Measurements from ENCODE around the gene FOXC2. TPM values are rescaled to one million over a fixed set of nuclear protein-coding genes. Genes with fewer than 3 reads are reported as not detected.
"Not testable (repeated sequence)": the region's sequence is repeated elsewhere in the genome, so short reads cannot be mapped to it uniquely, and the experiment has no call there.

The FOXC2 gene
- total and polyA plus RNA-seq, 2 donors (not counting 1 experiment from before 2014, with no cell fraction given) = 0.50 to 1.1 TPM

DNA sequence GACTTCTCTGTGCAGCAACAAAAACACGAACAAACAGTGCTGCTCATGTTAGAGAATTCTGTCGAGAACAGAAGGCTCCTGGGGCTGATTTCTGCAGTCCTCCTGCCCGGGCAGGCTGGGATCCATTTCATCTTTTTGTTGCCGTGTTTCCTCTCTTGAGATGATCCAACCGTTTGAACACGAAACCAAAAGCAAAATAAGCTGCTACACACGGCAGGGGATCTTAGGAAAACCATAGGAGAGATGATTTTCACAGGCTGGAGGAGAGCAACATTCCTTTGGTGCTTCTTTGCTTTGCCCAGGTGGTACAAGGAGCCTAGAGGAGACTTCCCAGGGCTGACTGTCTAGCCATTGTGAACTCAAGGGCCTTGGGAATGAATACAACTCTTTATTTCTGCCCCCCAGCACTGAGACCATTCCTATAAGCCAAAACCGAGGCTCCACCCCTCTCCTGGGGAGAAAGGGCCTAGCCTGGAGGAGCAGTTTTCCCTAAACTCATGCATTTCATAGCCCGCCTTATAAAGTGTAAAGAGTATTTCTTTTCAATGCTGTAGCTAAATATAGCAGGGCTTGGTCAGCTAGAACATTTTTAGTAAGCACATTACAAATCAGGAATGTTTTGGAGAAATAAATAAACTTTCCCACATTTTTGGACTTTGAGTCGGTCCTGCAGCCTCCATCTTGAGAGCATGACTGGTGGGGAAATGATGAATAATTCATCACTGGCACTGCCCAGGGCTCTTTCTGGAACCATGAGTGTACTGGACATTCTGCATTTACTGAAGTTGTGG is 19.4 kb downstream of the FOXC2 start:
- H3K4me3 ChIP-seq (replicated peaks in 1 of 4; ENCODE audit: control extremely low read depth in 1 of 4, insufficient read depth in 1 of 4, low read depth in 3 of 4, low read length in 4 of 4) = peak overlapping the region in 2 of 4 experiments; percentile 12 to 14
- peak overlapping the region; percentile 36 for H2AFZ ChIP-seq (ENCODE audit: low read length)
- H3K9ac ChIP-seq (ENCODE audit: insufficient read depth, low read length) = peak overlapping the region; percentile 54
- H3K9me3 ChIP-seq (ENCODE audit: control insufficient read depth, insufficient read depth, low read depth, low read length) = no peaks in the 10 kb centered on the region
- peak overlapping the region; percentile 97 for H3K27ac ChIP-seq (ENCODE audit: insufficient read depth, low read length)
- TF ChIP-seq EZH2 (IDR thresholded peaks at IDR 0.05; ENCODE audit: low read length, missing control alignments) (no peak), CTCF (conservative IDR thresholded peaks at IDR 0.05 in 1 of 2, IDR thresholded peaks at IDR 0.05 in 1 of 2; ENCODE audit: low read depth in 1 of 2, low read length in 2 of 2) (no peak)
- H3K79me2 ChIP-seq (ENCODE audit: control insufficient read depth, insufficient read depth, low read length) = peaks cover 29% of the 10 kb centered on the region
- no peaks in the 10 kb centered on the region for H4K20me1 ChIP-seq (ENCODE audit: control insufficient read depth, extremely low read depth, insufficient read depth, low read length)
- peak; percentile 91 to 92 for DNase-seq (ENCODE audit: low read depth in 2 of 2)
- H3K27me3 ChIP-seq (ENCODE audit: control insufficient read depth, insufficient read depth, low read length) = no peaks in the 10 kb centered on the region
- H3K4me1 ChIP-seq (ENCODE audit: control insufficient read depth, extremely low read depth, insufficient read depth, low read length) = peaks cover 45% of the 10 kb centered on the region
- H3K4me2 ChIP-seq (ENCODE audit: extremely low read depth, insufficient read depth, low read length) = peak overlapping the region; percentile 83
- peaks cover 4% of the 10 kb centered on the region for H3K36me3 ChIP-seq (ENCODE audit: control insufficient read depth, insufficient read depth, low read length)

DNA sequence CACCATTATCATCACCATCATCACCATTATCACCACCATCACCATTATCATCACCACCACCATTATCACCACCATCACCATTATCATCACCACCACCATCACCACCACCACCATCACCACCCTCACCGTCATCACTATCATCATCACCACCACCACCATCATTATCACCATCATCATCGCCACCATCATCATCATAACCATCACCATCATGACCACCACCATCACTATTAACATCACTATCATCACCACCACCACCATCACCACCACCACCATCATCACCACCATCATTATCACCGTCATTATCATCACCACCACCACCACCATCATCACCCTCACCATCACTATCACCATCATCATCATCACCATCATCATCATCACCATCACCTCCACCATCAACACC is 20.9 kb downstream of the FOXC2 start:
- TF ChIP-seq EZH2 (IDR thresholded peaks at IDR 0.05; ENCODE audit: low read length, missing control alignments) (no peak), CTCF (conservative IDR thresholded peaks at IDR 0.05 in 1 of 2, IDR thresholded peaks at IDR 0.05 in 1 of 2; ENCODE audit: low read depth in 1 of 2, low read length in 2 of 2) (no peak)
- Histone ChIP-seq H3K4me2 (ENCODE audit: extremely low read depth, insufficient read depth, low read length) (no peak overlapping the region), H3K9ac (ENCODE audit: insufficient read depth, low read length) (no peak overlapping the region), H3K27me3 (ENCODE audit: control insufficient read depth, insufficient read depth, low read length) (no peaks in the 10 kb centered on the region), H3K4me1 (ENCODE audit: control insufficient read depth, extremely low read depth, insufficient read depth, low read length) (peaks cover 45% of the 10 kb centered on the region), H3K27ac (ENCODE audit: insufficient read depth, low read length) (no peak overlapping the region), H3K9me3 (ENCODE audit: control insufficient read depth, insufficient read depth, low read depth, low read length) (no peaks in the 10 kb centered on the region), H2AFZ (ENCODE audit: low read length) (no peak overlapping the region), H4K20me1 (ENCODE audit: control insufficient read depth, extremely low read depth, insufficient read depth, low read length) (no peaks in the 10 kb centered on the region), H3K79me2 (ENCODE audit: control insufficient read depth, insufficient read depth, low read length) (peaks cover 14% of the 10 kb centered on the region), H3K36me3 (ENCODE audit: control insufficient read depth, insufficient read depth, low read length) (peaks cover 4% of the 10 kb centered on the region), H3K4me3 (replicated peaks in 1 of 4; ENCODE audit: control extremely low read depth in 1 of 4, insufficient read depth in 1 of 4, low read depth in 3 of 4, low read length in 4 of 4) (no peak overlapping the region)
- DNase-seq (ENCODE audit: low read depth in 2 of 2) = no peak

DNA sequence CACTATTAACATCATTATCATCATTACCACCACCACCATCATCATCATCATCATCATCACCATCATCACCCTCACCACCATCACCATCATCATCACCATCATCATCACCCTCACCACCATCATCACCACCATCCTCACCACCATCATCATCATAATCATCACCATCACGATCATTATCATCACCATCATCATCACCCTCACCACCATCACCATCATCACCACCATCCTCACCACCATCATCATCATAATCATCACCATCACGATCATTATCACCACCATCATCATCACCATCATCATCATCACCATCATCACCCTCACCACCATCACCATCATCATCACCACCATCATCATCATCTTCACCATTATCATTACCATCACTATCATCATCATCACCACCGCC is 21.3 kb downstream of the FOXC2 start:
- not testable (repeated sequence) for H2AFZ ChIP-seq (ENCODE audit: low read length); H3K4me2 ChIP-seq (ENCODE audit: extremely low read depth, insufficient read depth, low read length); DNase-seq (ENCODE audit: low read depth in 2 of 2); H3K36me3 ChIP-seq (ENCODE audit: control insufficient read depth, insufficient read depth, low read length); H3K9ac ChIP-seq (ENCODE audit: insufficient read depth, low read length); H3K9me3 ChIP-seq (ENCODE audit: control insufficient read depth, insufficient read depth, low read depth, low read length); H4K20me1 ChIP-seq (ENCODE audit: control insufficient read depth, extremely low read depth, insufficient read depth, low read length); H3K4me3 ChIP-seq (replicated peaks in 1 of 4; ENCODE audit: control extremely low read depth in 1 of 4, insufficient read depth in 1 of 4, low read depth in 3 of 4, low read length in 4 of 4); H3K27me3 ChIP-seq (ENCODE audit: control insufficient read depth, insufficient read depth, low read length); H3K27ac ChIP-seq (ENCODE audit: insufficient read depth, low read length)
- H3K4me1 ChIP-seq (ENCODE audit: control insufficient read depth, extremely low read depth, insufficient read depth, low read length) = peaks cover 45% of the 10 kb centered on the region
- H3K79me2 ChIP-seq (ENCODE audit: control insufficient read depth, insufficient read depth, low read length) = peaks cover 11% of the 10 kb centered on the region
